ENCODE measurements around the gene GORASP1. TPM values are rescaled to one million over a fixed set of nuclear protein-coding genes. Genes with fewer than 3 reads are reported as not detected.

The GORASP1 gene
- total and polyA plus RNA-seq, 2 of the 13 experiments (the other 11 are each of a cell fraction or from before 2014, with no cell fraction given), result 36.4 to 39.8 TPM

DNA sequence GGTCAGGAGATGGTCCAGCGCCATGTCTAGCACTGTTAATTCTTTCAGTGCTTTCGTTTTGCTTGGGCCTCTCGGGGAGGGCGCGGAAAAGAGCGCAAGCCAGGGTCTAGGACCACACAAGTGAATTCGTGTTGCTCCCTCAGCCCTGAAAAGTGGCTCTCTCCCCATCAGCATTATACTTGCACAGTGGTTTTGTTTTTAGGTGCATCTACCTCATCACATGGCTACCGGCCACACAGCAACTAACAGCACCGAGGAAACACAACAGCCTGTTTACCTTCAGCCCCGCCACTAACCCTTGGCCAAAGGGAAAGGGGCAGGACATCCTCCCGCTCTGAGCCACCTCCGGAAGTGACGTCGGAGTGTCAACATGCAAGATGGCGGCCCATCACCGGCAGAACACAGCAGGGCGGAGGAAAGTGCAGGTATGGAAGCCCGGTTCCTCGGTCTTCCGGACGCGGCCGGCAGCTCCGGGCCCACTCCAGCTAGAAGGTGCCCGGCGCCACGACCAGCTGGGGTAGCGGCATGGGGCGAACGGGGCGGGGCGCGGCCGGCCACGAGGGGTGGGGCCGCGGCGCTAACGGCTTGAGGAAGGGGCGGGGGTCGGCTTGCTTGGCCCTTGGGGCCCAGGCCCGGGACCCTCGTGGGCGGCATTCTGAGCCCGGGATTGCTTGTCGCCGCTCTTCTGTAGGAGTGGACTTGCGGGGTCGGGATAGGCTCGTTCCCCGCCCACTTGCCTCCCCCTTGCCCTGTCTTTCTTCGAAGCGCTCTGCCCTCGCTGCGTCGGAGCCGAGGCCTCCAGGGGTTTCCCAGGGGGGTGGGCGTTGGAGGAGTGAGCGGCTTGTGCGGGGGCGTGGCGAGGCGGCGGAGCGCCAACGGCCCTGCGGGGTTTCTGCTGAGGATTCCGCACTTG is 55.5 kb downstream of the GORASP1 start, which contains the start of the genes SCN11A and WDR48 (continued):
- TF ChIP-seq, protein P1, sequence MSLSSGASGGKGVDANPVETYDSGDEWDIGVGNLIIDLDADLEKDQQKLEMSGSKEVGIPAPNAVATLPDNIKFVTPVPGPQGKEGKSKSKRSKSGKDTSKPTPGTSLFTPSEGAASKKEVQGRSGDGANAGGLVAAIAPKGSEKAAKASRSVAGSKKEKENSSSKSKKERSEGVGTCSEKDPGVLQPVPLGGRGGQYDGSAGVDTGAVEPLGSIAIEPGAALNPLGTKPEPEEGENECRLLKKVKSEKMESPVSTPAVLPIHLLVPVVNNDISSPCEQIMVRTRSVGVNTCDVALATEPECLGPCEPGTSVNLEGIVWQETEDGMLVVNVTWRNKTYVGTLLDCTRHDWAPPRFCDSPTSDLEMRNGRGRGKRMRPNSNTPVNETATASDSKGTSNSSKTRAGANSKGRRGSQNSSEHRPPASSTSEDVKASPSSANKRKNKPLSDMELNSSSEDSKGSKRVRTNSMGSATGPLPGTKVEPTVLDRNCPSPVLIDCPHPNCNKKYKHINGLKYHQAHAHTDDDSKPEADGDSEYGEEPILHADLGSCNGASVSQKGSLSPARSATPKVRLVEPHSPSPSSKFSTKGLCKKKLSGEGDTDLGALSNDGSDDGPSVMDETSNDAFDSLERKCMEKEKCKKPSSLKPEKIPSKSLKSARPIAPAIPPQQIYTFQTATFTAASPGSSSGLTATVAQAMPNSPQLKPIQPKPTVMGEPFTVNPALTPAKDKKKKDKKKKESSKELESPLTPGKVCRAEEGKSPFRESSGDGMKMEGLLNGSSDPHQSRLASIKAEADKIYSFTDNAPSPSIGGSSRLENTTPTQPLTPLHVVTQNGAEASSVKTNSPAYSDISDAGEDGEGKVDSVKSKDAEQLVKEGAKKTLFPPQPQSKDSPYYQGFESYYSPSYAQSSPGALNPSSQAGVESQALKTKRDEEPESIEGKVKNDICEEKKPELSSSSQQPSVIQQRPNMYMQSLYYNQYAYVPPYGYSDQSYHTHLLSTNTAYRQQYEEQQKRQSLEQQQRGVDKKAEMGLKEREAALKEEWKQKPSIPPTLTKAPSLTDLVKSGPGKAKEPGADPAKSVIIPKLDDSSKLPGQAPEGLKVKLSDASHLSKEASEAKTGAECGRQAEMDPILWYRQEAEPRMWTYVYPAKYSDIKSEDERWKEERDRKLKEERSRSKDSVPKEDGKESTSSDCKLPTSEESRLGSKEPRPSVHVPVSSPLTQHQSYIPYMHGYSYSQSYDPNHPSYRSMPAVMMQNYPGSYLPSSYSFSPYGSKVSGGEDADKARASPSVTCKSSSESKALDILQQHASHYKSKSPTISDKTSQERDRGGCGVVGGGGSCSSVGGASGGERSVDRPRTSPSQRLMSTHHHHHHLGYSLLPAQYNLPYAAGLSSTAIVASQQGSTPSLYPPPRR (CRISPR knock-in tag; IDR thresholded peaks at IDR 0.05; ENCODE audit: borderline replicate concordance), result no peak; the same call in 1 of the 2 replicates
- TF ChIP-seq NCOA2 (CRISPR knock-in tag; IDR thresholded peaks at IDR 0.05), result no peak
- TF ChIP-seq ZNF652 (CRISPR knock-in tag; IDR thresholded peaks at IDR 0.05; ENCODE audit: borderline replicate concordance, low read depth), result peak; percentile 25; the same call in 1 of the 2 replicates
- TF ChIP-seq ZNF891 (CRISPR knock-in tag; IDR thresholded peaks at IDR 0.05), result 0 out of 2 replicates have a peak, but pooled peaks have one; percentile 42
- no peak for TF ChIP-seq CHD2 (IDR thresholded peaks at IDR 0.05; ENCODE audit: low read depth, low read length)
- TF ChIP-seq, protein P2, sequence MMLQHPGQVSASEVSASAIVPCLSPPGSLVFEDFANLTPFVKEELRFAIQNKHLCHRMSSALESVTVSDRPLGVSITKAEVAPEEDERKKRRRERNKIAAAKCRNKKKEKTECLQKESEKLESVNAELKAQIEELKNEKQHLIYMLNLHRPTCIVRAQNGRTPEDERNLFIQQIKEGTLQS (CRISPR knock-in tag; IDR thresholded peaks at IDR 0.05), result 0 out of 2 replicates have a peak, but pooled peaks have one; percentile 35
- TF ChIP-seq GATAD2A (CRISPR knock-in tag; IDR thresholded peaks at IDR 0.05), result peak; percentile 34
- no peak for TF ChIP-seq ZNF121 (CRISPR knock-in tag; IDR thresholded peaks at IDR 0.05)
- peak; percentile 94 for TF ChIP-seq ATF1 (CRISPR knock-in tag; IDR thresholded peaks at IDR 0.05)
- peak; percentile 93; the same call in 1 of the 2 replicates for TF ChIP-seq WIZ (CRISPR knock-in tag; IDR thresholded peaks at IDR 0.05)
- peak; percentile 81 for TF ChIP-seq KDM2A (CRISPR knock-in tag; IDR thresholded peaks at IDR 0.05; ENCODE audit: borderline replicate concordance, low read depth)
- no peak for TF ChIP-seq NFIB (CRISPR knock-in tag; IDR thresholded peaks at IDR 0.05; ENCODE audit: borderline replicate concordance)
- TF ChIP-seq HOXA3 (CRISPR knock-in tag; IDR thresholded peaks at IDR 0.05), result peak; percentile 97
- TF ChIP-seq, protein P3, sequence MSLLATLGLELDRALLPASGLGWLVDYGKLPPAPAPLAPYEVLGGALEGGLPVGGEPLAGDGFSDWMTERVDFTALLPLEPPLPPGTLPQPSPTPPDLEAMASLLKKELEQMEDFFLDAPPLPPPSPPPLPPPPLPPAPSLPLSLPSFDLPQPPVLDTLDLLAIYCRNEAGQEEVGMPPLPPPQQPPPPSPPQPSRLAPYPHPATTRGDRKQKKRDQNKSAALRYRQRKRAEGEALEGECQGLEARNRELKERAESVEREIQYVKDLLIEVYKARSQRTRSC (CRISPR knock-in tag; IDR thresholded peaks at IDR 0.05; ENCODE audit: low read depth), result no peak
- no peak for TF ChIP-seq FIP1L1 (IDR thresholded peaks at IDR 0.05; ENCODE audit: borderline replicate concordance, insufficient read depth, low read depth, low read length)
- peak; percentile 85 for TF ChIP-seq SALL1 (CRISPR knock-in tag; IDR thresholded peaks at IDR 0.05)
- TF ChIP-seq SUZ12 (IDR thresholded peaks at IDR 0.05; ENCODE audit: low read depth, low read length), result no peak
- TF ChIP-seq FOXC1 (CRISPR knock-in tag; IDR thresholded peaks at IDR 0.05; ENCODE audit: borderline replicate concordance), result peak; percentile 86; the same call in 1 of the 2 replicates
- TF ChIP-seq HIC2 (CRISPR knock-in tag; IDR thresholded peaks at IDR 0.05; ENCODE audit: low read depth), result no peak
- no peak for TF ChIP-seq RFXANK (CRISPR knock-in tag; IDR thresholded peaks at IDR 0.05)
- TF ChIP-seq, protein P4, sequence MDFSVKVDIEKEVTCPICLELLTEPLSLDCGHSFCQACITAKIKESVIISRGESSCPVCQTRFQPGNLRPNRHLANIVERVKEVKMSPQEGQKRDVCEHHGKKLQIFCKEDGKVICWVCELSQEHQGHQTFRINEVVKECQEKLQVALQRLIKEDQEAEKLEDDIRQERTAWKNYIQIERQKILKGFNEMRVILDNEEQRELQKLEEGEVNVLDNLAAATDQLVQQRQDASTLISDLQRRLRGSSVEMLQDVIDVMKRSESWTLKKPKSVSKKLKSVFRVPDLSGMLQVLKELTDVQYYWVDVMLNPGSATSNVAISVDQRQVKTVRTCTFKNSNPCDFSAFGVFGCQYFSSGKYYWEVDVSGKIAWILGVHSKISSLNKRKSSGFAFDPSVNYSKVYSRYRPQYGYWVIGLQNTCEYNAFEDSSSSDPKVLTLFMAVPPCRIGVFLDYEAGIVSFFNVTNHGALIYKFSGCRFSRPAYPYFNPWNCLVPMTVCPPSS (IDR thresholded peaks at IDR 0.05), result no peak
